Aorta (tissue), 5 donors: ENCODE measurements around the gene MEIOB. TPM values are rescaled to one million over a fixed set of nuclear protein-coding genes. Genes with fewer than 3 reads are reported as not detected.

ENCODE experiments used
- ATAC-seq: fragments of 200-7000 bp; cut with Tn5 transposase; one replicate; pipeline ENCODE4 v1.9.1; 2022; ENCODE audit warnings: moderate library complexity; ENCODE audit not compliant: low FRiP score
- DNase-seq, 2 donors: peaks; one replicate each; pipeline ENCODE4 v3.0.0-alpha.2; 2020
- H3K27ac ChIP-seq, 2 donors: one replicate each; pipeline ENCODE4 v1.5.1; 2013; ENCODE audit warnings: low read length in 2 of 2, mild to moderate bottlenecking in 2 of 2, moderate library complexity in 2 of 2, control low read depth in 1 of 2, inconsistent platforms in 1 of 2, low read depth in 1 of 2
- H3K27me3 ChIP-seq, 2 donors: one replicate each; pipeline ENCODE4 v1.6.1; 2013; ENCODE audit warnings: control low read depth in 1 of 2, low read length in 1 of 2, mild to moderate bottlenecking in 1 of 2, moderate library complexity in 1 of 2; ENCODE audit not compliant: insufficient read depth in 2 of 2, control insufficient read depth in 1 of 2
- H3K36me3 ChIP-seq, 2 donors: one replicate each; pipeline ENCODE4 v1.6.1; 2013; ENCODE audit warnings: control low read depth in 1 of 2, low read length in 1 of 2, mild to moderate bottlenecking in 1 of 2; ENCODE audit not compliant: insufficient read depth in 2 of 2, control insufficient read depth in 1 of 2
- H3K4me1 ChIP-seq, 2 donors: one replicate each; pipeline ENCODE4 v1.6.1; 2013; ENCODE audit warnings: low read length in 2 of 2, control low read depth in 1 of 2, mild to moderate bottlenecking in 1 of 2, moderate library complexity in 1 of 2; ENCODE audit not compliant: insufficient read depth in 2 of 2, control insufficient read depth in 1 of 2
- H3K4me3 ChIP-seq, 2 donors: one replicate each; pipeline ENCODE4 v1.5.1; 2013; ENCODE audit warnings: low read length in 2 of 2, control low read depth in 1 of 2, mild to moderate bottlenecking in 1 of 2
- H3K9me3 ChIP-seq: one replicate; pipeline ENCODE4 v1.6.1; 2013; ENCODE audit warnings: mild to moderate bottlenecking, low read length; ENCODE audit not compliant: control insufficient read depth
- WGBS, 2 donors: extraction: QIAGEN DNeasy Blood & Tissue Kit; methylation state at CpG; one replicate each; pipeline ENCODE4 v1.1.7; 2013; 5-methylcytosine and 5-hydroxymethylcytosine counted together
- intact Hi-C, 2 donors: fragments of 100-400 bp; cut with DNase I; formaldehyde crosslinking; loops; one replicate each; pipeline versions ENCODE4 v1.14.2 to v1.15.0; 2022
- polyA plus RNA-seq, 2 donors: library from polyadenylated mRNA; stranded (reverse); fragments of 200-250 nt; gene quantifications; one replicate each; pipeline ENCODE4 v1.2.3, GENCODE V29; 2013
- total RNA-seq, 2 donors: library from RNA; stranded (reverse); fragmentation: NEBNext Ultra II Directional; extraction: Animal tissue kit (Norgen Biotek cat#: 25700); gene quantifications; one replicate each; pipeline ENCODE4 v1.2.1, GENCODE V29; 2021
- donor health status: healthy with polysubstance abuse.
- donor health status: Bipolar disorder and iron deficiency.
- donor health status: DM: no; HTN: no; CAD: no.
- donor health status: DM: no; HTN: no; CAD: no.
- donor health status: DM: yes; HTN: yes; CAD: no.

Gene MEIOB
- total and polyA plus RNA-seq, 4 donors, result not detected

DNA sequence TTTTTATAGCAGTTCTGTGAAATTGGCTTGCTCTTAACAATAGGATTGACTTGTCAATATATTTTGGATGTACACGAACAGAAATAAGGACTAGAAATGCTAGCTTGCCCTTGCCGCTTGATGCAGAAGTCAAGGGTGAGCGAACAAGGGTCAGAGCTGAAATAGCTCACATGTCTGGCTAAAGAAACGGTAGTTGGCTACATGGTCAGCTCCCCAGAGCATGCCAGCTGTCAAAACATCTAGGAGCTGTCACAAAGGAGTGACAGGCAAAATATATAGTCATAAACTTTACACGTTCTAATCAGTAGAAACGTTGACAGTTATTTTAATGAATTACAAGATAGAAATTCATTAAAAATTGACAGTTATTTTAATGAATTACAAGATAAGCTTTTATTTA lies 2.9 kb upstream of the MEIOB start:
- H3K36me3 ChIP-seq, result no peaks in the 10 kb centered on the region
- no peaks in the 10 kb centered on the region for H3K4me1 ChIP-seq
- WGBS, 2 donors, result 10 to 19% methylated on average over 6 of the region's 6 CpGs
- no peak for ATAC-seq
- H3K9me3 ChIP-seq, result no peaks in the 10 kb centered on the region
- H3K4me3 ChIP-seq, result no peak overlapping the region
- intact Hi-C loops, result no loop called here
- H3K27me3 ChIP-seq, result no peaks in the 10 kb centered on the region
- H3K27ac ChIP-seq, result no peak overlapping the region
- no peak for DNase-seq

DNA sequence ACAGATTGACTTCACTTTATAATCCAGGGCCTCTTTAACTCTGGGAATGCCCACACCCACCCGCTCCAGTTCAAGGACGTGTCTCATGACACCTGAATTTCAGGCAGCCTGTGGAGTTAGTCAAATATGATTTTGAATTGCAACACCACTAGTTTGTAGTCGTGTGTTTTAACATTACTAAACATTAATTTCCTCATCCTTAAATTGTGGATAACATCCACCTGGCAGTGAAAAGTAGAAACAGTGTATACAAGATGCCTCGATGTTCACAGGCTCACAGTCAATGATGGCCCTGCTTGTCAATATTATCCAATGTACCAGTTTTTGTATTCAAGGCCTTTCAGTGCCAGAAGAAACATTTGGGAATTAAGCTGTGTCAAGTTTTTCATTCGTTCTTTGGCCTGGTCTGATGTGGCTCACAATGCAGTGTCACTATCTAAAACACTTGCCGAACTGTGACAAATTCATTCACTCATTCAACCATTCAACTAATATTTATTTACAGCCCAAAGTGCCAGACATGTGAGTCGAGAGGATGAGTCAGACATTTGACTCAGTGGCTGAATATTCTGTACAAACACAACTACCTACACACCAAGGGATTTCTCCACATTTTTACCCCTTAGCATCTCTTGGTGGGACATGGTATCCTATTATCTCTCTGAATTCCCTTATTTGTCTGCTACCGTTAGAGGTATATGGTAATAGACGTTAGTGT lies 1.4 kb downstream of the MEIOB start:
- no peaks in the 10 kb centered on the region for H3K9me3 ChIP-seq
- 51 to 53% methylated on average over 9 of the region's 9 CpGs for WGBS, 2 donors
- no peak overlapping the region for H3K4me3 ChIP-seq
- no peaks in the 10 kb centered on the region for H3K36me3 ChIP-seq
- intact Hi-C loops, result no loop called here
- H3K27me3 ChIP-seq, result no peaks in the 10 kb centered on the region
- DNase-seq (peak in 1 of 2 donors; percentile 25), ATAC-seq (no peak)
- no peaks in the 10 kb centered on the region for H3K4me1 ChIP-seq
- no peak overlapping the region for H3K27ac ChIP-seq

DNA sequence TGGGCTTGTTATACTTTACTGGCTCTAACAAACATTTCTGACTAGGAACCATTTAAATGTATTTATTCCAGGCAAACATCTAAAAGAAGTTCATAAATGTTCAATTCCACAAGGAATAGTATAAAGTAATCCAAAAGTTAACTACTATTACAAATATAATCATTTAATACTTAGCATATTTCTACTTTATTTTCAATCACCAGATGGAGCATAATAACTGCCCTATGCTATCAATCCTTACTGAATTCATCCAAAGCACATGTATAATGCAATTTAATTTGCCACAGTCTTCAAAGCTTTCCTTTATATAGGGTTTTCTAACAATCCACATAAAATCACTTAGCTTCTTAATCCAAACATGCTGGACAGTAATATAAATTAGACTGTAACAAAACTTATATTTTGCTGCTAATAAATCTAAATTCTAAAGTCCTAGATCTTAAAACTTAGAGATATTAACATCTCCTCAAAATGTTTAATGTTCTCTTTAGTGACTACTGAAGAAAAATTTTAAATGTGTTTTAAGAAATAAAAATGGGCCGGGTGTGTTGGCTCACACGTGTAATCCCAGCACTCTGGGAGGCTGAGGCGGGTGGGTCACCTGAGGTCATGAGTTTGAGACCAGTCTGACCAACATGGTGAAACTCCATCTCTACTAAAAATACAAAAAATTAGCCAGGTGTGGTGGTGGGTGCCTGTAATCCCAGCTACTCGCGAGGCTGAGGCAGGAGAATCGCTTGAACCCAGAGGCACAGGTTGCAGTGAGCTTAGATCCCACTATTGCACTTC lies 5.9 kb downstream of the MEIOB start:
- peak in 1 of 2 donors; percentile 54 for DNase-seq
- Histone ChIP-seq H3K4me3 (no peak overlapping the region), H3K36me3 (no peaks in the 10 kb centered on the region), H3K27me3 (no peaks in the 10 kb centered on the region), H3K4me1 (no peaks in the 10 kb centered on the region), H3K27ac (no peak overlapping the region), H3K9me3 (no peaks in the 10 kb centered on the region)
- WGBS, 2 donors, result 65 to 70% methylated on average over 6 of the region's 6 CpGs
- intact Hi-C loops, result loop anchor here in 1 of 2 donors (2.0 kb wide), 1 partner anchor 63 kb away; no protein-coding TSS in a partner anchor
- no peak for ATAC-seq

DNA sequence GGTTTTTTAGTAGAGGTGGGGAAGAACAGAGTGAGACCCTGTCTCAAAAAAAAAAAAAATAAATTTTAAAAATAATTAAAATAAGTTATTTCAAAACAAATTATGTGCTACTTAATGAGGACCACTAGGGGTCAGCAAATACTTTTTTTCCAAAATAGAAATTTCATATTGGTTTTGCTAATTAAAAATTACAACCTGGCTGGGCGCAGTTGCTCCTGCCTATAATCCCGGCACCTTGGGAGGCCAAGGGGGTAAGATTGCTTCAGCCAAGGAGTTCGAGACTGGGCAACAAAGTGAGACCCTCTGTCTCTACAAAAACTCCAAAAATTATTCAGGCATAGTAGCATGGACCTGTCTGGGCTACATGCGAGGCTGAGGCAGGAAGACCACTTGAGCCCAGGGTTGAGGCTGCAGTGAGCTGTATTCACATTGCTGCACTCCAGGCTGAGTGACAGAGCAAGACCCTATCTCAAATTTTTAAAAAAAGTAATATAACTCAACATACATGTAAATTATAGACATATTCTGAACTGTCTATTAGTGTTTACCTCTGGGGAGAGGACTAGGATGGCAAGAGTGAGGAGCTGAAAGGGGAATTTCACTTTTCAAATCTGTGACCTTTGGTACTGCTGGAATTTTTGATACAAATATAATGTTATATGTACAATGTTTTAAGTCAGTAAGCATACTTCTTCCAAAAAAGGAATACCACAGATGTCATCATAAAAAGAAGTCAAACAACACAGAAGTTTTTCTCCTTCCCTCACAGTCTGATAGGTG lies 8.1 kb downstream of the MEIOB start:
- Histone ChIP-seq H3K4me1 (no peaks in the 10 kb centered on the region), H3K9me3 (no peaks in the 10 kb centered on the region), H3K36me3 (no peaks in the 10 kb centered on the region), H3K4me3 (no peak overlapping the region), H3K27ac (no peak overlapping the region), H3K27me3 (no peaks in the 10 kb centered on the region)
- 9 to 10% methylated on average over 4 of the region's 4 CpGs for WGBS, 2 donors
- ATAC-seq, result no peak
- peak in 1 of 2 donors; percentile 16 for DNase-seq
- intact Hi-C loops, result loop anchor here (2.0 to 5.0 kb wide), 2 partner anchors 63 to 65 kb away; no protein-coding TSS in a partner anchor

DNA sequence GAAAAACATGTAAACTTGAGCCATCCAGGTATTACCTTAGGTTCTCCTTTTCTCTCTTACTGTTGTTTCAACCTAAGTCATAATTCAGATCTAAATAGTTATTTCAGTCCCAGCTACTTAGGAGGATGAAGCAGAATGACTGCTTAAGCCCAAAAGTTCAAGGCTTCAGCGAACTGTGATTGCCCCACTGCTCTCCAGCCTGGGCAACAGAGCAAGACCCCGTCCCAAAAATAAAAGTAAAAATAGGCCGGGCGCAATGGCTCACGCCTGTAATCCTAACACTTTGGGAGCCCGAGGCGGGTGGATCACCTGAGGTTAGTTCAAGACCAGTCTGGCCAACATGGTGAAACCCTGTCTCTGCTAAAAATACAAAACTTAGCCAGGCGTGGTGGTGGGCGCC lies 9.6 kb downstream of the MEIOB start:
- ATAC-seq (no peak), DNase-seq (peak in 1 of 2 donors; percentile 10)
- intact Hi-C loops, result loop anchor here in 1 of 2 donors (5.0 kb wide), 1 partner anchor 65 kb away; no protein-coding TSS in a partner anchor
- Histone ChIP-seq H3K27me3 (no peaks in the 10 kb centered on the region), H3K36me3 (no peaks in the 10 kb centered on the region), H3K4me3 (no peak overlapping the region), H3K9me3 (no peaks in the 10 kb centered on the region), H3K4me1 (no peaks in the 10 kb centered on the region), H3K27ac (no peak overlapping the region)
- 78 to 80% methylated on average over 8 to 9 of the region's 9 CpGs for WGBS, 2 donors

DNA sequence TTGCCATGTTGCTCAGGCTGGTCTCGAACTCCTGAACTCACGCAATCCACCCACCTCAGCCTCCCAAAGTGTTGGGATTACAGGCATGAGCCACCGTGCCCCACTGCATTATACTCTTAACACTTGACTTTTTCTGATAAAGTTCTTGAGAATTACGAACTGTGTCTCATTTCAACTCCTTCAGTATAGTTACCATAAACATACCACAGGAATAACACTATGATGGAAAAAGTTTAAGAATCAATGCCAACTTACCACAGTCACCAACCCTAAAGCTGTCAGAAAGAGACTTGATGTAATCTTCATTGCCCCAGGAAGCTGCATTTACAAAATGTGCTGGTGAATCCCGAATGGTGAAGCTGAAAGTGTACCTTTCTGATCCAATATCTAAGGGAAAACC lies 10.2 kb downstream of the MEIOB start:
- Histone ChIP-seq H3K36me3 (no peaks in the 10 kb centered on the region), H3K4me1 (no peaks in the 10 kb centered on the region), H3K27ac (no peak overlapping the region), H3K4me3 (no peak overlapping the region), H3K27me3 (no peaks in the 10 kb centered on the region), H3K9me3 (no peaks in the 10 kb centered on the region)
- intact Hi-C loops, result loop anchor here in 1 of 2 donors (5.0 kb wide), 1 partner anchor 66 kb away; no protein-coding TSS in a partner anchor
- 67 to 74% methylated on average over 5 of the region's 5 CpGs for WGBS, 2 donors
- DNase-seq (no peak), ATAC-seq (no peak)

DNA sequence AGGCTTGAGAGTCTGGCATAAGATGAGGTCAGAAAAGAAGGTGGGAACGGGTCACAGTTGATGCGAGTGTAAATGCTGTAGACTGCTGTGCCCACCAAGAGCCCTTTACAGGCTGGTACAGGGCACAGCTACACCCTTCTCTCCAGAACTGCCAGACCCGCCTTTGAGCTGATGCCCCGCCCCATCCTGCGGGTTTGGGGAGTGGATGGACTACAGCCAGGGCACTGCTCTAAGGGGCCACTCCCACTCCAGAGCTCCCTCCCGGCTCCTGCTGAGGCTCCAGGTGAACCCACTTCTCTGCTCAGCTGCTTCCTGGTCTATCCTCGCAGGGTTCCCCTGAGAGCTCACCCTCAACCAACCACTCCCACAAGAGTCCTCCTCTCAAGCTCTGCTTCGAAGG lies 12.3 kb downstream of the MEIOB start:
- H3K4me3 ChIP-seq, result no peak overlapping the region
- H3K36me3 ChIP-seq, result no peaks in the 10 kb centered on the region
- 28 to 30% methylated on average over 8 of the region's 8 CpGs for WGBS, 2 donors
- no peaks in the 10 kb centered on the region for H3K27me3 ChIP-seq
- DNase-seq (no peak), ATAC-seq (no peak)
- intact Hi-C loops, result loop anchor here in 1 of 2 donors (5.0 kb wide), 1 partner anchor 68 kb away; no protein-coding TSS in a partner anchor
- no peaks in the 10 kb centered on the region for H3K9me3 ChIP-seq
- H3K4me1 ChIP-seq, result no peaks in the 10 kb centered on the region
- no peak overlapping the region for H3K27ac ChIP-seq

DNA sequence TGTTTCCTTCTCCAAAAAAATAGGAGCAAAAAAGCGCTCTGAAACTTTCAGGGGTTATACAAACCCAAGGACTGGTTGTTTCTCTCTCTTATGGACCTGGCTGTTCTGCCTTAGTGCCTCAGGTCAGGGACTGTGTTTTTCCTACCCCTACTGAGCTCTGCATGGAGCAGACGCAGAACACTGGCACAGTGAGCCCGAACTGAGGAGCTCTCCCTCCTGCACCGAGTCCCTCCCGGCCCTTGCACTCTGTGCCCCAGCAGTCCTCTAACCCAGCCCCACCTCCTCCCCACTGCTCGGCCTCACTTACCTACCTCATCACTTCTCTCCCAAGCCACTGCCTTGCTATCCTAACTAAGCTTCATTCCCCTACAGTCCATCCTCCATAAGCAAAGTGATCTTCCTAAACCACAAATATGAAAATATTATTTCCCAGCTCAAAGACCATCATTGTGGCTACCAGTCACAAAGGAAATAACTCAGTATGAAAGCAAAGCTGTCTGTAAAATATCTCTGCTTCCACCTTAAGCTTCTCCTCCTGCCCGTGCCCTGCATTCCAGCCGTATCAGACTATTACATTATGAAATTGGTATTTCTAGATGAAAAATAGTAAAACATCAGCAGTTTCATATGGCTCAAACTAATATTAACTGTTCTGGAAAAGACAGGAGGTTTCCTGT lies 13.6 kb downstream of the MEIOB start:
- Histone ChIP-seq H3K4me3 (no peak overlapping the region), H3K9me3 (no peaks in the 10 kb centered on the region), H3K4me1 (no peaks in the 10 kb centered on the region), H3K27me3 (no peaks in the 10 kb centered on the region), H3K36me3 (no peaks in the 10 kb centered on the region), H3K27ac (no peak overlapping the region)
- 8 to 13% methylated on average over 8 of the region's 8 CpGs for WGBS, 2 donors
- ATAC-seq (no peak), DNase-seq (no peak)
- intact Hi-C loops, result no loop called here
